MM.1S (cell line): Measurements from ENCODE around the gene AIRE.

Source experiments
- DNase-seq: peaks from one replicate; pipeline ENCODE4 v3.0.0-alpha.2; 2015
- H2AFZ ChIP-seq: fragments of 300-600 bp; sonication (generic); 2 replicates; pipeline ENCODE4 v1.6.0; 2016; ENCODE audit warnings: antibody characterized with exemption, low read length
- H3F3A ChIP-seq: fragments of 300-600 bp; sonication (generic); 2 replicates; pipeline ENCODE4 v1.6.1; 2016; ENCODE audit warnings: mild to moderate bottlenecking, antibody characterized with exemption, low read length, moderate library complexity, mixed read lengths; ENCODE audit not compliant: insufficient read depth
- H3K27ac ChIP-seq: fragments of 300-600 bp; sonication (generic); 2 replicates; pipeline ENCODE4 v1.5.1; 2016; ENCODE audit warnings: mild to moderate bottlenecking, low read length
- H3K27me3 ChIP-seq: fragments of 300-600 bp; sonication (generic); replicated peaks from 2 replicates; pipeline ENCODE4 v1.6.0; 2016; ENCODE audit warnings: low read length; ENCODE audit not compliant: insufficient read depth
- H3K36me3 ChIP-seq: fragments of 300-600 bp; sonication (generic); replicated peaks from 2 replicates; pipeline ENCODE4 v1.6.1; 2016; ENCODE audit warnings: mild to moderate bottlenecking, low read length, mixed read lengths; ENCODE audit not compliant: insufficient read depth
- H3K4me1 ChIP-seq: fragments of 300-600 bp; sonication (generic); 2 replicates; pipeline ENCODE4 v1.6.1; 2016; ENCODE audit warnings: low read length, mixed read lengths
- H3K4me2 ChIP-seq: fragments of 300-600 bp; sonication (generic); 2 replicates; pipeline ENCODE4 v1.6.0; 2016; ENCODE audit warnings: low read depth, low read length
- H3K4me3 ChIP-seq: fragments of 300-600 bp; sonication (generic); 2 replicates; pipeline ENCODE4 v1.5.1; 2016; ENCODE audit warnings: low read length, mixed read lengths
- H3K79me2 ChIP-seq: fragments of 300-600 bp; sonication (generic); 2 replicates; pipeline ENCODE4 v1.6.1; 2016; ENCODE audit warnings: mixed run types, low read length, mixed read lengths
- H3K9ac ChIP-seq: fragments of 300-600 bp; sonication (generic); 2 replicates; pipeline ENCODE4 v1.6.1; 2016; ENCODE audit warnings: low read length, mixed read lengths
- H3K9me2 ChIP-seq: fragments of 300-600 bp; sonication (generic); replicated peaks from 2 replicates; pipeline ENCODE4 v1.6.1; 2016; ENCODE audit warnings: mild to moderate bottlenecking, low read length, mixed read lengths; ENCODE audit not compliant: insufficient read depth
- H3K9me3 ChIP-seq: fragments of 300-600 bp; sonication (generic); replicated peaks from 2 replicates; pipeline ENCODE4 v1.6.1; 2016; ENCODE audit warnings: mild to moderate bottlenecking, low read length, mixed read lengths; ENCODE audit not compliant: insufficient read depth
- H4K20me1 ChIP-seq: fragments of 300-600 bp; sonication (generic); 2 replicates; pipeline ENCODE4 v1.6.1; 2016; ENCODE audit warnings: mild to moderate bottlenecking, low read length, moderate library complexity, mixed read lengths; ENCODE audit not compliant: insufficient read depth
- CTCF ChIP-seq: fragments of 300-600 bp; sonication (generic); IDR thresholded peaks from 2 replicates; pipeline ENCODE4 v1.5.1; 2016; ENCODE audit warnings: antibody characterized with exemption, low read length, mixed read lengths
- EZH2 ChIP-seq: fragments of 300-600 bp; sonication (generic); optimal IDR thresholded peaks from 2 replicates; pipeline ENCODE3; 2017; ENCODE audit warnings: low read depth, mild to moderate bottlenecking, antibody characterized with exemption, low read length, mixed read lengths
- EZH2phosphoT487 ChIP-seq: fragments of 300-600 bp; sonication (generic); IDR thresholded peaks from 2 replicates; pipeline ENCODE4 v1.6.1; 2018; ENCODE audit warnings: antibody characterized with exemption, low read length

Gene AIRE

GRCh38 chr21:44305691-44306090 lies 20.0 kb downstream of the AIRE start:
- no peak overlapping the region for H3K4me2 ChIP-seq
- H3K4me1 ChIP-seq: peaks cover 5% of the 10 kb centered on the region; the same call in 1 of the 2 replicates
- DNase-seq: no peak
- peaks cover 83% of the 10 kb centered on the region for H3K79me2 ChIP-seq
- 0 out of 2 replicates have a peak, but pooled peaks cover 1% of the 10 kb centered on the region for H3K36me3 ChIP-seq
- H3K4me3 ChIP-seq: no peak overlapping the region
- H4K20me1 ChIP-seq: 0 out of 2 replicates have a peak, but pooled peaks cover 4% of the 10 kb centered on the region
- H3F3A ChIP-seq: no peaks in the 10 kb centered on the region
- H3K27me3 ChIP-seq: no peaks in the 10 kb centered on the region
- TF ChIP-seq EZH2phosphoT487 (no peak), EZH2 (no peak), CTCF (no peak)
- no peak overlapping the region for H3K9ac ChIP-seq
- H3K9me3 ChIP-seq: no peaks in the 10 kb centered on the region
- H3K9me2 ChIP-seq: no peaks in the 10 kb centered on the region
- no peak overlapping the region for H3K27ac ChIP-seq
- H2AFZ ChIP-seq: no peak overlapping the region

DNA sequence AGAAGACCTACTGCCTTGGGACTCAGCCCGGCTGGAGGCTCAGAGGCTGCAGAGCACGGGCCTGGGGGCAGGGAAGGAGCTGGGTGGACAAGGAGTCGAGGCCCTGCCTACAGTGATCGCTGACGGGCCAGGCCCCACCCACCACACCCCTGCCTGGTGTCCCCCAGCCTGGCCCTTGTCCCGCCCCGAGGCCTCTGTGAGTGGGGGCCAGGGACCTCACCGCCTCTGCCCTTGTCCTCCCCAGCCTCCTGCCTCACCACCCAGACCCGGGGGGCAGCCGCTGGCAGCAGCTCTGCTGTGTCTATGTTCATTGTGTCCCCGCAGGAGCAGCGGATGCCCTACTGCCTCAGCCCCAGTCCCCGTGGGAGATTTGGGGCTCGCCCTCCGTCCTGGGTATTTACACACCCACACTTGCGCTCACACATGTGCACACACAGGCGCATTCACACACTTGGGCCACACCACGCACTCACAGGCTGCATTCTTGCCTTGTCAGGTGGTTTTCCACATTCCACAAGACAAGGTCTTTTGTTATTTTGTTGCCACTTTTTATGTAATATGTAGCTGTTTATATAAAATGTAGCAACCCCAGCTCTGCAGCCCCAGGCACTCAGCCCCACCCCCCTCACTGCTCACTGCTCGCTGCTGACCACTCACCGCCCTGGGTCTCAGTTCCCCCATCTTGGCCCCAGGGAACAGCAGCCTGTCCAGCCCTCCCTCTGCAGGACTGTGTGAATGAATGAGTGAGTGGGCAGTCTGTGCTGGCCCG lies 21.4 kb downstream of the AIRE start:
- no peaks in the 10 kb centered on the region for H4K20me1 ChIP-seq
- H3K36me3 ChIP-seq: peaks cover 10% of the 10 kb centered on the region; the same call in 1 of the 2 replicates
- no peak overlapping the region for H3K4me3 ChIP-seq
- H2AFZ ChIP-seq: no peak overlapping the region
- no peaks in the 10 kb centered on the region for H3F3A ChIP-seq
- H3K27ac ChIP-seq: no peak overlapping the region
- H3K9me2 ChIP-seq: no peaks in the 10 kb centered on the region
- H3K9me3 ChIP-seq: no peaks in the 10 kb centered on the region
- H3K79me2 ChIP-seq: peaks cover 69% of the 10 kb centered on the region
- H3K4me2 ChIP-seq: no peak overlapping the region
- no peak for TF ChIP-seq EZH2phosphoT487
- TF ChIP-seq CTCF: no peak
- no peak for TF ChIP-seq EZH2
- H3K9ac ChIP-seq: no peak overlapping the region
- H3K27me3 ChIP-seq: no peaks in the 10 kb centered on the region
- H3K4me1 ChIP-seq: no peaks in the 10 kb centered on the region
- no peak for DNase-seq

DNA sequence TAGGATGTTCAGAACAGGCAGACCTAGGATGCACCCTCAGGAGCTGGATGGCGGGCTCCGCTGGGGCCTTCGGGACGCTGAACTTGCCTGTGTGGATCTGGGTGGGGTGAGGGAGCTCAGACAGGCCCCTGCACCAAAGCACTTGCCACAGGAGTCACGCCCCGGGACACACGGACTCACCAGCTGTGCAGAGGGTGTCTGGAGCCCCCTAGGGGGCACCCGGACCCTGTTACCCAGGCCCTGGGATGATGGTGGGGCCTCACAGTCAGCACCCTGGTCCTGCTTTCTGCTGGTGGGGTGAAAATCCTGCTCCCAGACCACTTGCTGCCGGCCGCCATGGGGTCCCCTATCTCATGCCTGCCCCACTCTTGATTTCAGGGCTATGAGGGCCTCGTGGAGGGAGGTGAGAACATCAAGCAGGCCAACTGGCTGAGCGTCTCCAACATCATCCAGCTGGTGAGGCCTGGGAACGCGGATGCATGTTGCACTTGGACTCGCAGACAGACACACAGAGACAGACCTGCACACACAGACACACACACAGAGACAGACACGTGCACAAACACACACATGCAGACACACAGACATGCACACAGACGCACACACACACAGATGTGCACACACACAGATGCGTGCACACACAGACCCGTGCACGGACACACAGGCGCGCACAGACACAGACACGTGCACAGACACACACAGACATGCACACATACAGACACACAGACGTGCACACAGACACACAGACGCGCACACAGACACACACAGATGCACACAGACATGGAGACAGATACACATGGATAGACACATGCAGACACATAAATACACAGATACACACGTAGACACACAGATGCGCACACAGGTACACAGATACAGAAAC lies 25.2 kb downstream of the AIRE start:
- H3K27me3 ChIP-seq: no peaks in the 10 kb centered on the region
- no peaks in the 10 kb centered on the region for H3K9me3 ChIP-seq
- H3K79me2 ChIP-seq: peaks cover 34% of the 10 kb centered on the region
- H3F3A ChIP-seq: no peaks in the 10 kb centered on the region
- peaks cover 10% of the 10 kb centered on the region; the same call in 1 of the 2 replicates for H3K36me3 ChIP-seq
- H3K9me2 ChIP-seq: no peaks in the 10 kb centered on the region
- no peak overlapping the region for H3K4me2 ChIP-seq
- no peaks in the 10 kb centered on the region for H4K20me1 ChIP-seq
- H3K4me3 ChIP-seq: no peak overlapping the region
- H3K9ac ChIP-seq: no peak overlapping the region
- DNase-seq: no peak
- TF ChIP-seq CTCF (no peak), EZH2phosphoT487 (no peak), EZH2 (no peak)
- no peaks in the 10 kb centered on the region for H3K4me1 ChIP-seq
- H2AFZ ChIP-seq: no peak overlapping the region
- H3K27ac ChIP-seq: no peak overlapping the region
